GM12878 (cell line): ENCODE data around the gene UBE2E2. TPM values are rescaled to one million over a fixed set of nuclear protein-coding genes. Genes with fewer than 3 reads are reported as not detected.

Source experiments
- ATAC-seq: fragments of 200-7000 bp; cut with Tn5 transposase; 3 replicates; pipeline ENCODE4 v1.9.1; 2020; ENCODE audit warnings: mild to moderate bottlenecking, moderate library complexity
- BruUV-seq: library from RNA; stranded (reverse); fragments of 400-500 nt; replicated peaks from 2 replicates; lab custom pipeline; 2021; lab: Mats Ljungman, UMichigan
- CTCF ChIA-PET: fragments of 300-600 bp; sonication (Branson Sonifier 250); formaldehyde crosslinking; extraction: SDS; loops from one replicate; lab custom pipeline; 2021; ENCODE audit warnings: inconsistent platforms; lab: Yijun Ruan, JAX
- POLR2A ChIA-PET: fragments of 350-600 bp; formaldehyde crosslinking; extraction: SDS; loops from one replicate; lab custom pipeline; 2021; ENCODE audit warnings: inconsistent platforms; lab: Charles Lee
- RAD21 ChIA-PET: fragments of 300-600 bp; sonication (Branson Sonifier 250); formaldehyde crosslinking; loops from one replicate; lab custom pipeline; 2023; ENCODE audit warnings: antibody characterized with exemption; ENCODE audit not compliant: unreplicated experiment; lab: Charles Lee
- SMC1A ChIA-PET: fragments of 300-600 bp; sonication (Branson Sonifier 250); formaldehyde crosslinking; loops from one replicate; lab custom pipeline; 2023; ENCODE audit not compliant: unreplicated experiment, uncharacterized antibody; lab: Charles Lee
- DNase-seq: peaks from one replicate; pipeline ENCODE4 v3.0.0-alpha.2; 2011; ENCODE audit warnings: low read depth, low spot score
- FAIRE-seq: peaks from 3 replicates; lab custom pipeline; 2011; peaks lifted over from hg19 to GRCh38; lab: Jason Lieb, UNC
- H2AFZ ChIP-seq: 2 replicates; pipeline ENCODE4 v1.6.0; 2011; ENCODE audit warnings: low read depth, low read length, control low read depth; ENCODE audit not compliant: control insufficient read depth
- H3K27ac ChIP-seq: 2 replicates; pipeline ENCODE4 v1.5.1; 2011; ENCODE audit warnings: control low read depth; ENCODE audit not compliant: control insufficient read depth, insufficient read depth
- H3K27me3 ChIP-seq, 2 experiments: replicated peaks in 1 of 2; 2 replicates each; pipeline versions ENCODE4 v1.6.0 to v1.6.1; 2011; ENCODE audit warnings: low read length in 1 of 2; ENCODE audit not compliant: control insufficient read depth in 2 of 2, insufficient read depth in 2 of 2
- H3K36me3 ChIP-seq, 2 experiments: 2 replicates each; pipeline ENCODE4 v1.5.1; 2011; ENCODE audit warnings: low read length in 1 of 2; ENCODE audit not compliant: control insufficient read depth in 2 of 2, insufficient read depth in 2 of 2
- H3K4me1 ChIP-seq: 2 replicates; pipeline ENCODE4 v1.6.1; 2011; ENCODE audit warnings: mild to moderate bottlenecking, low read length, moderate library complexity, mixed read lengths; ENCODE audit not compliant: control insufficient read depth, insufficient read depth
- H3K4me2 ChIP-seq: 2 replicates; pipeline ENCODE4 v1.6.0; 2011; ENCODE audit warnings: control low read depth; ENCODE audit not compliant: control insufficient read depth, insufficient read depth
- H3K4me3 ChIP-seq: fragments of 200-600 bp; sonication (generic); 2 replicates; pipeline ENCODE4 v1.5.1; 2016
- H3K79me2 ChIP-seq: 2 replicates; pipeline ENCODE4 v1.6.0; 2011; ENCODE audit warnings: low read length; ENCODE audit not compliant: control insufficient read depth, insufficient read depth
- H3K9ac ChIP-seq: 2 replicates; pipeline ENCODE4 v1.8.0; 2011; ENCODE audit warnings: low read length, control low read depth, mixed read lengths; ENCODE audit not compliant: control insufficient read depth, insufficient read depth
- H3K9me3 ChIP-seq: replicated peaks from 3 replicates; pipeline ENCODE4 v1.5.1; 2011; ENCODE audit warnings: mild to moderate bottlenecking, low read length; ENCODE audit not compliant: control insufficient read depth, insufficient read depth
- H4K20me1 ChIP-seq: 2 replicates; pipeline ENCODE4 v1.6.0; 2011; ENCODE audit not compliant: control insufficient read depth, insufficient read depth
- DPF2 ChIP-seq: fragments of 450-650 bp; IDR thresholded peaks from 2 replicates; pipeline ENCODE4 v1.6.1; 2017; ENCODE audit warnings: mild to moderate bottlenecking
- KLF5 ChIP-seq: fragments of 450-650 bp; IDR thresholded peaks from 2 replicates; pipeline ENCODE4 v1.6.1; 2014; ENCODE audit warnings: mild to moderate bottlenecking; ENCODE audit not compliant: partially characterized antibody
- MTA3 ChIP-seq: IDR thresholded peaks from 2 replicates; pipeline ENCODE4 v1.6.1; 2012; ENCODE audit warnings: low read length, inconsistent platforms, borderline replicate concordance
- PAX5 ChIP-seq: IDR thresholded peaks from 2 replicates; pipeline ENCODE4 v1.6.1; 2011; ENCODE audit warnings: low read depth, low read length, borderline replicate concordance
- PML ChIP-seq: IDR thresholded peaks from 2 replicates; pipeline ENCODE4 v1.6.1; 2012; ENCODE audit warnings: low read length, inconsistent platforms
- RUNX3 ChIP-seq: IDR thresholded peaks from 2 replicates; pipeline ENCODE4 v1.6.1; 2012; ENCODE audit warnings: low read length, inconsistent platforms
- SREBF2 ChIP-seq: IDR thresholded peaks from 2 replicates; pipeline ENCODE4 v1.6.1; 2012; ENCODE audit warnings: mild to moderate bottlenecking, low read length
- SUPT20H ChIP-seq: IDR thresholded peaks from 2 replicates; pipeline ENCODE4 v1.6.1; 2011; ENCODE audit warnings: low read depth, mild to moderate bottlenecking, low read length, moderate library complexity, borderline replicate concordance; ENCODE audit not compliant: control insufficient read depth
- YY1 ChIP-seq: IDR thresholded peaks from 2 replicates; pipeline ENCODE4 v1.6.1; 2011; ENCODE audit warnings: low read depth, mild to moderate bottlenecking, low read length
- ZNF207 ChIP-seq: fragments of 450-650 bp; IDR thresholded peaks from 2 replicates; pipeline ENCODE4 v1.6.1; 2014; ENCODE audit warnings: antibody characterized with exemption, mild to moderate bottlenecking, borderline replicate concordance
- WGBS: methylation state at CpG from one replicate; pipeline ENCODE4 v1.1.6; 2016; ENCODE audit warnings: low lambda C conversion rate; ENCODE audit not compliant: insufficient replicate concordance, insufficient coverage; ENCODE audit errors: missing lambda C conversion rate; 5-methylcytosine and 5-hydroxymethylcytosine counted together
- in situ Hi-C: fragments of 300-500 bp; cut with MboI; formaldehyde crosslinking; loops from 9 replicates; pipeline ENCODE4 v1.14.3; 2018; ENCODE audit warnings: mixed read lengths
- intact Hi-C: fragments of 100-400 bp; cut with micrococcal nuclease; formaldehyde crosslinking; loops from one replicate; pipeline ENCODE4 v1.14.2; 2022; ENCODE audit not compliant: unreplicated experiment
- polyA plus RNA-seq, 11 experiments: library from polyadenylated mRNA; depleted of rRNA in 4 of 11; unstranded in 6 of 11; stranded (reverse) in 5 of 11; fragments of >200 nt; fragmentation: Nextera tagmentation in 4 of 11; fragmentation: Illumina TruSeq in 1 of 11; extraction: Ambion mirVana in 4 of 11; extraction: Trizol in 1 of 11; gene quantifications; 1 replicate in 1 of 11; 2 replicates in 10 of 11; pipeline versions ENCODE4 v1.2.1 to v1.2.3, GENCODE V29; 2011 to 2016; ENCODE audit warnings: inconsistent platforms in 2 of 11, missing spikeins in 2 of 11, low read depth in 1 of 11
- total RNA-seq, 4 experiments: library from RNA; depleted of rRNA in 3 of 4; stranded (reverse); fragments of >200 nt in 3 of 4; fragmentation: Illumina TruSeq in 1 of 4; extraction: Trizol in 1 of 4; gene quantifications; 2 replicates each; pipeline versions ENCODE4 v1.2.1 to v1.2.3, GENCODE V29; 2013 to 2021
- TF ChIP-seq, protein P1 (sequence below): fragments of 450-650 bp; conservative IDR thresholded peaks from 2 replicates; pipeline ENCODE4 v1.6.1; 2017; ENCODE audit warnings: mild to moderate bottlenecking, moderate library complexity
- TF ChIP-seq, protein P2 (sequence below): IDR thresholded peaks from 2 replicates; pipeline ENCODE4 v1.6.1; 2011; ENCODE audit warnings: borderline replicate concordance, low read depth, mild to moderate bottlenecking, moderate library complexity, low read length; ENCODE audit not compliant: insufficient read depth, poor library complexity, severe bottlenecking

Gene UBE2E2
- total and polyA plus RNA-seq, 10 of the 15 experiments (the other 5 are each of a cell fraction or from before 2014, with no cell fraction given), result 8.7 to 71.0 (median 36.4) TPM

DNA sequence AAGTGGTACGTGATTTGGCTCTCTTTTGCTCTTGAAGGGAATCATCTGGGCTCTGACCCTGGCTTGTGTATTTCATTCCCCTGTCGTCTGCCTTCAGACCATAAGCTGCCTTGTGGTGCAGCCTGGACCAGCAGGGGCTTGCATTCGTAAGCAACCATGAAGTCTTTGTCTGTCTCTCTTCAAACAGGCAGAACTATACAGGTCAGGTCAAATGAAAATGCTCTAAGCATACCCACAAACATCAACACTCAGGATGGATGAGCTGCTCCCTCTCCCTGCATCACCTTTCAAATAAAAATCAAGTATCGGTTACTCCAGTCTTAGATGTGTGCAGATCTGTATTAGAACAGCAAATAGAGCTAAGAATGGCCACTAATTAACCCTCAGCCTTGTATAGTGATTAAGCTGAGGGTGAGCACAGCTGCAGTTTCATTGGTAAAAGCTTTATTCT lies 334.0 kb downstream of the UBE2E2 start:
- WGBS, result 91% methylated on average over 4 of the region's 4 CpGs
- in situ Hi-C loops, result no loop called here
- intact Hi-C loops, result no loop called here

More for the DNA sequence above, 334.0 kb downstream of the UBE2E2 start:
- no peak for FAIRE-seq
- Histone ChIP-seq H3K27me3 (no peaks in the 10 kb centered on the region), H3K79me2 (no peaks in the 10 kb centered on the region), H3K9me3 (no peaks in the 10 kb centered on the region), H3K4me2 (no peak overlapping the region), H3K4me1 (no peaks in the 10 kb centered on the region), H3K27ac (no peak overlapping the region), H4K20me1 (no peaks in the 10 kb centered on the region), H3K36me3 (no peaks in the 10 kb centered on the region), H3K9ac (no peak overlapping the region), H2AFZ (no peak overlapping the region), H3K4me3 (no peak overlapping the region)
- TF ChIP-seq KLF5 (no peak), RUNX3 (no peak), DPF2 (no peak), ZNF207 (no peak), PML (no peak), MTA3 (no peak), YY1 (no peak), SREBF2 (no peak), PAX5 (no peak), SUPT20H (no peak)
- TF ChIP-seq, protein P1, sequence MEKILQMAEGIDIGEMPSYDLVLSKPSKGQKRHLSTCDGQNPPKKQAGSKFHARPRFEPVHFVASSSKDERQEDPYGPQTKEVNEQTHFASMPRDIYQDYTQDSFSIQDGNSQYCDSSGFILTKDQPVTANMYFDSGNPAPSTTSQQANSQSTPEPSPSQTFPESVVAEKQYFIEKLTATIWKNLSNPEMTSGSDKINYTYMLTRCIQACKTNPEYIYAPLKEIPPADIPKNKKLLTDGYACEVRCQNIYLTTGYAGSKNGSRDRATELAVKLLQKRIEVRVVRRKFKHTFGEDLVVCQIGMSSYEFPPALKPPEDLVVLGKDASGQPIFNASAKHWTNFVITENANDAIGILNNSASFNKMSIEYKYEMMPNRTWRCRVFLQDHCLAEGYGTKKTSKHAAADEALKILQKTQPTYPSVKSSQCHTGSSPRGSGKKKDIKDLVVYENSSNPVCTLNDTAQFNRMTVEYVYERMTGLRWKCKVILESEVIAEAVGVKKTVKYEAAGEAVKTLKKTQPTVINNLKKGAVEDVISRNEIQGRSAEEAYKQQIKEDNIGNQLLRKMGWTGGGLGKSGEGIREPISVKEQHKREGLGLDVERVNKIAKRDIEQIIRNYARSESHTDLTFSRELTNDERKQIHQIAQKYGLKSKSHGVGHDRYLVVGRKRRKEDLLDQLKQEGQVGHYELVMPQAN, result no peak
- TF ChIP-seq, protein P2, sequence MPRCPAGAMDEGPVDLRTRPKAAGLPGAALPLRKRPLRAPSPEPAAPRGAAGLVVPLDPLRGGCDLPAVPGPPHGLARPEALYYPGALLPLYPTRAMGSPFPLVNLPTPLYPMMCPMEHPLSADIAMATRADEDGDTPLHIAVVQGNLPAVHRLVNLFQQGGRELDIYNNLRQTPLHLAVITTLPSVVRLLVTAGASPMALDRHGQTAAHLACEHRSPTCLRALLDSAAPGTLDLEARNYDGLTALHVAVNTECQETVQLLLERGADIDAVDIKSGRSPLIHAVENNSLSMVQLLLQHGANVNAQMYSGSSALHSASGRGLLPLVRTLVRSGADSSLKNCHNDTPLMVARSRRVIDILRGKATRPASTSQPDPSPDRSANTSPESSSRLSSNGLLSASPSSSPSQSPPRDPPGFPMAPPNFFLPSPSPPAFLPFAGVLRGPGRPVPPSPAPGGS, result no peak
- no peak for DNase-seq
- BruUV-seq, result no TSS peak
- ChIA-PET CTCF (interaction anchor here (0.6 to 1.6 kb wide), 3 partner anchors 11 to 977 kb away, joined by 3 to 5 read pairs (median 4); no protein-coding TSS in a partner anchor), POLR2A (interaction anchor here (0.5 kb wide), 1 partner anchor 359 kb away, joined by 3 read pairs; no protein-coding TSS in a partner anchor), RAD21 (no interaction called here), SMC1A (interaction anchor here (0.7 to 1.8 kb wide), 8 partner anchors 10 to 262 kb away, joined by 3 to 11 read pairs (median 4); no protein-coding TSS in a partner anchor)
- ATAC-seq, result no peak
